Inferior parietal cortex (tissue), 1 donor: ENCODE measurements around the gene CNTNAP5.
A peak's percentile ranks its signal among the peaks of the same experiment; 100 is the strongest.

Experiments
- DNase-seq: peaks from one replicate; pipeline ENCODE4 v3.0.0-alpha.2; 2016; ENCODE audit errors: extremely low spot score

CNTNAP5 gene

GRCh38 chr2:124025171-124025580 lies at the start of gene CNTNAP5:
TSS of gene CNTNAP5 (plus strand) at chr2:124025287. CDS start at chr2:124025651, 364 bp downstream.
- DNase-seq: peak; percentile 67

GRCh38 chr2:123976054-123976648 lies 48.9 kb upstream of the CNTNAP5 start:
- DNase-seq: no peak

- DNase-seq: peak; percentile 56
Observed at GRCh38 chr2:123993728-123994323, 31.3 kb upstream of the CNTNAP5 start.

GRCh38 chr2:123999681-124000080 lies 25.4 kb upstream of the CNTNAP5 start:
- DNase-seq: no peak

- DNase-seq: no peak
Observed at GRCh38 chr2:124001696-124002430, 23.2 kb upstream of the CNTNAP5 start.

GRCh38 chr2:124018890-124019289 lies 6.2 kb upstream of the CNTNAP5 start:
- DNase-seq: no peak

- no peak for DNase-seq
Observed at GRCh38 chr2:124024561-124025170, 421 bp upstream of the CNTNAP5 start.

GRCh38 chr2:124025891-124026434 lies 876 bp downstream of the CNTNAP5 start:
- peak; percentile 36 for DNase-seq

GRCh38 chr2:124026503-124026902 lies 1.4 kb downstream of the CNTNAP5 start:
- DNase-seq: peak; percentile 28

- peak; percentile 82 for DNase-seq
Observed at GRCh38 chr2:124027182-124027581, 2.1 kb downstream of the CNTNAP5 start.

GRCh38 chr2:124032799-124033198 lies 7.7 kb downstream of the CNTNAP5 start:
- DNase-seq: no peak

- DNase-seq: no peak
Observed at GRCh38 chr2:124034265-124034664, 9.2 kb downstream of the CNTNAP5 start.

GRCh38 chr2:124035001-124035400 lies 9.9 kb downstream of the CNTNAP5 start:
- DNase-seq: no peak

GRCh38 chr2:124039032-124039431 lies 13.9 kb downstream of the CNTNAP5 start:
- DNase-seq: no peak

GRCh38 chr2:124039762-124040291 lies 14.7 kb downstream of the CNTNAP5 start:
- DNase-seq: no peak

GRCh38 chr2:124045894-124046293 lies 20.8 kb downstream of the CNTNAP5 start:
- DNase-seq: no peak

GRCh38 chr2:124046332-124046731 lies 21.2 kb downstream of the CNTNAP5 start:
- no peak for DNase-seq

- DNase-seq: no peak
Observed at GRCh38 chr2:124048102-124048501, 23.0 kb downstream of the CNTNAP5 start.

- no peak for DNase-seq
Observed at GRCh38 chr2:124048664-124049063, 23.6 kb downstream of the CNTNAP5 start.

GRCh38 chr2:124049136-124049535 lies 24.0 kb downstream of the CNTNAP5 start:
- DNase-seq: no peak

GRCh38 chr2:124050833-124051497 lies 25.9 kb downstream of the CNTNAP5 start:
- no peak for DNase-seq
